GM23338 (cell line): ENCODE results near the gene BICD2. TPM values are rescaled to one million over a fixed set of nuclear protein-coding genes. Genes with fewer than 3 reads are reported as not detected.

Experiments used
- ATAC-seq: fragments of 200-7000 bp; cut with Tn5 transposase; 3 replicates; pipeline ENCODE4 v1.9.1; 2020
- DNase-seq: peaks from one replicate; pipeline ENCODE4 v3.0.0-alpha.2; 2015; ENCODE audit warnings: low spot score
- H2AFZ ChIP-seq: fragments of 200-600 bp; sonication (generic); 2 replicates; pipeline ENCODE4 v1.8.0; 2016; ENCODE audit warnings: antibody characterized with exemption, mild to moderate bottlenecking, moderate library complexity
- H3F3A ChIP-seq: fragments of 200-600 bp; sonication (generic); replicated peaks from 2 replicates; pipeline ENCODE4 v1.8.0; 2017; ENCODE audit warnings: antibody characterized with exemption, mixed run types, low read depth
- H3K27ac ChIP-seq: fragments of 200-600 bp; sonication (generic); 2 replicates; pipeline ENCODE4 v1.6.1; 2016; ENCODE audit warnings: low read depth
- H3K27me3 ChIP-seq: fragments of 200-600 bp; sonication (generic); 2 replicates; pipeline ENCODE4 v1.8.0; 2016; ENCODE audit warnings: mild to moderate bottlenecking, mixed run types, moderate library complexity; ENCODE audit not compliant: insufficient read depth
- H3K36me3 ChIP-seq: fragments of 200-600 bp; sonication (generic); 2 replicates; pipeline ENCODE4 v1.8.0; 2016; ENCODE audit warnings: mild to moderate bottlenecking; ENCODE audit not compliant: insufficient read depth
- H3K4me1 ChIP-seq: fragments of 200-600 bp; sonication (generic); 2 replicates; pipeline ENCODE4 v1.8.0; 2016; ENCODE audit warnings: mild to moderate bottlenecking, moderate library complexity; ENCODE audit not compliant: insufficient read depth
- H3K4me2 ChIP-seq: fragments of 200-600 bp; sonication (generic); 2 replicates; pipeline ENCODE4 v1.7.1; 2017; ENCODE audit warnings: mixed run types
- H3K4me3 ChIP-seq: fragments of 200-600 bp; sonication (generic); 2 replicates; pipeline ENCODE4 v1.6.1; 2016; ENCODE audit warnings: mixed run types
- H3K79me2 ChIP-seq: fragments of 200-600 bp; sonication (generic); replicated peaks from 2 replicates; pipeline ENCODE4 v1.8.0; 2017; ENCODE audit warnings: mild to moderate bottlenecking; ENCODE audit not compliant: insufficient read depth
- H3K9me2 ChIP-seq: fragments of 200-600 bp; sonication (generic); 2 replicates; pipeline ENCODE4 v1.8.0; 2017; ENCODE audit not compliant: insufficient read depth
- H4K20me1 ChIP-seq: fragments of 200-600 bp; sonication (generic); replicated peaks from 2 replicates; pipeline ENCODE4 v1.8.0; 2017; ENCODE audit warnings: mild to moderate bottlenecking; ENCODE audit not compliant: insufficient read depth
- H3K27ac Mint-ChIP-seq: 2 replicates; pipeline ENCODE4 v1.8.0; 2020; ENCODE audit warnings: inconsistent platforms, mild to moderate bottlenecking, moderate library complexity, mixed read lengths
- H3K27me3 Mint-ChIP-seq: 3 replicates; pipeline ENCODE4 v1.8.0; 2022; ENCODE audit warnings: low read depth, mild to moderate bottlenecking, moderate library complexity, mixed read lengths, inconsistent platforms; ENCODE audit not compliant: insufficient read depth, poor library complexity
- H3K36me3 Mint-ChIP-seq: 3 replicates; pipeline ENCODE4 v1.8.0; 2021; ENCODE audit warnings: low read depth, mild to moderate bottlenecking, inconsistent platforms, moderate library complexity, mixed read lengths
- H3K4me1 Mint-ChIP-seq: 3 replicates; pipeline ENCODE4 v1.8.0; 2020; ENCODE audit warnings: mild to moderate bottlenecking, inconsistent platforms, mixed read lengths
- H3K4me3 Mint-ChIP-seq: 3 replicates; pipeline ENCODE4 v1.8.0; 2021; ENCODE audit warnings: moderate library complexity, mild to moderate bottlenecking, inconsistent platforms, mixed read lengths
- H3K9me3 Mint-ChIP-seq: 3 replicates; pipeline ENCODE4 v1.8.0; 2020; ENCODE audit warnings: moderate library complexity, mild to moderate bottlenecking, inconsistent platforms, mixed read lengths
- CREB1 ChIP-seq: fragments of 250-450 bp; sonication (Bioruptor Pico); IDR thresholded peaks from 2 replicates; pipeline ENCODE4 v1.5.0; 2020; ENCODE audit warnings: low read depth, mild to moderate bottlenecking, moderate library complexity
- CTCF ChIP-seq, 2 experiments: fragments of 200-600 bp in 1 of 2; sonication (generic) in 1 of 2; conservative IDR thresholded peaks; 2 replicates each; pipeline versions ENCODE4 v1.5.1 to v1.6.1; 2016 to 2017; ENCODE audit warnings: antibody characterized with exemption in 2 of 2, low read depth in 2 of 2, mild to moderate bottlenecking in 2 of 2, moderate library complexity in 1 of 2
- ETS1 ChIP-seq: IDR thresholded peaks from 2 replicates; pipeline ENCODE4 v1.6.1; 2016; ENCODE audit warnings: antibody characterized with exemption
- EZH2phosphoT487 ChIP-seq: fragments of 200-600 bp; sonication (generic); IDR thresholded peaks from one replicate; pipeline ENCODE4 v1.8.1; 2018; ENCODE audit warnings: antibody characterized with exemption; ENCODE audit not compliant: unreplicated experiment
- JUNB ChIP-seq: IDR thresholded peaks from one replicate; pipeline ENCODE4 v1.6.1; 2016; ENCODE audit warnings: antibody characterized with exemption; ENCODE audit not compliant: unreplicated experiment
- NANOG ChIP-seq: IDR thresholded peaks from 2 replicates; pipeline ENCODE4 v1.6.1; 2016; ENCODE audit warnings: antibody characterized with exemption, borderline replicate concordance
- POLR2AphosphoS5 ChIP-seq: IDR thresholded peaks from 2 replicates; pipeline ENCODE4 v1.6.1; 2016; ENCODE audit warnings: antibody characterized with exemption, low read depth
- STAT1 ChIP-seq: IDR thresholded peaks from one replicate; pipeline ENCODE4 v1.6.1; 2016; ENCODE audit warnings: antibody characterized with exemption; ENCODE audit not compliant: unreplicated experiment
- ZNF114 ChIP-seq: fragments of 250-450 bp; sonication (Bioruptor Pico); IDR thresholded peaks from 2 replicates; pipeline ENCODE4 v1.5.0; 2020; ENCODE audit warnings: mild to moderate bottlenecking, moderate library complexity
- ZNF331 ChIP-seq: fragments of 250-450 bp; sonication (Bioruptor Pico); IDR thresholded peaks from 2 replicates; pipeline ENCODE4 v1.5.0; 2020; ENCODE audit warnings: low read depth, mild to moderate bottlenecking, moderate library complexity
- ZNF462 ChIP-seq: fragments of 250-450 bp; sonication (Bioruptor Pico); IDR thresholded peaks from 2 replicates; pipeline ENCODE4 v1.5.0; 2020; ENCODE audit warnings: mild to moderate bottlenecking, moderate library complexity
- polyA plus RNA-seq: library from polyadenylated mRNA; unstranded; fragments of >200 nt; fragmentation: Nextera tagmentation; extraction: Ambion mirVana; gene quantifications from 2 replicates; pipeline ENCODE4 v1.2.1, GENCODE V29; 2016
- total RNA-seq: library from RNA; depleted of rRNA; stranded (reverse); fragments of >200 nt; shearing (Covaris generic); gene quantifications from 2 replicates; pipeline ENCODE4 v1.2.3, GENCODE V29; 2014

Gene BICD2
- total and polyA plus RNA-seq, 2 experiments from 2014 or later = 8.7 to 34.3 TPM

- TF ChIP-seq CREB1 (CRISPR knock-in tag) (no peak), ETS1 (no peak)
Measured at GRCh38 chr9:92710368-92710767, 54.3 kb downstream of the BICD2 start (continued).

- Histone ChIP-seq H3F3A (no peaks in the 10 kb centered on the region), H3K36me3 (peaks cover 14% of the 10 kb centered on the region; the same call in 1 of the 2 replicates), H3K4me3 (no peak overlapping the region), H3K4me2 (no peak overlapping the region), H4K20me1 (no peaks in the 10 kb centered on the region; the same call in 1 of the 2 replicates), H3K79me2 (no peaks in the 10 kb centered on the region), H3K27me3 (no peaks in the 10 kb centered on the region), H3K27ac (no peak overlapping the region), H3K9me2 (no peaks in the 10 kb centered on the region), H2AFZ (no peak overlapping the region), H3K4me1 (no peaks in the 10 kb centered on the region)
- Mint-ChIP-seq H3K4me3 (no peak overlapping the region), H3K27ac (no peak overlapping the region), H3K36me3 (peaks cover 28% of the 10 kb centered on the region), H3K4me1 (no peaks in the 10 kb centered on the region; the same call in 2 of the 3 replicates), H3K9me3 (no peaks in the 10 kb centered on the region), H3K27me3 (no peaks in the 10 kb centered on the region)
- ATAC-seq (no peak), DNase-seq (no peak)
- no peak for TF ChIP-seq STAT1
- TF ChIP-seq JUNB = no peak
Measured at GRCh38 chr9:92709954-92710353, 54.7 kb downstream of the BICD2 start.

- Histone ChIP-seq H3K4me1 (no peaks in the 10 kb centered on the region), H3K4me3 (no peak overlapping the region), H3K4me2 (no peak overlapping the region), H3K9me2 (no peaks in the 10 kb centered on the region), H3K27me3 (no peaks in the 10 kb centered on the region), H3F3A (no peaks in the 10 kb centered on the region), H3K27ac (no peak overlapping the region), H3K36me3 (peaks cover 12% of the 10 kb centered on the region; the same call in 1 of the 2 replicates), H4K20me1 (no peaks in the 10 kb centered on the region; the same call in 1 of the 2 replicates), H3K79me2 (no peaks in the 10 kb centered on the region), H2AFZ (no peak overlapping the region)
- H3K27ac Mint-ChIP-seq = no peak overlapping the region
- no peak overlapping the region for H3K4me3 Mint-ChIP-seq
- H3K27me3 Mint-ChIP-seq = peaks cover 2% of the 10 kb centered on the region
- H3K4me1 Mint-ChIP-seq = no peaks in the 10 kb centered on the region; the same call in 2 of the 3 replicates
- H3K9me3 Mint-ChIP-seq = no peaks in the 10 kb centered on the region
- ATAC-seq (no peak), DNase-seq (no peak)
- H3K36me3 Mint-ChIP-seq = peaks cover 23% of the 10 kb centered on the region
- no peak for TF ChIP-seq NANOG
- TF ChIP-seq CTCF (conservative IDR thresholded peaks at IDR 0.05; ENCODE audit: low read depth in 2 of 2) = no peak
- no peak for TF ChIP-seq ZNF462 (CRISPR knock-in tag)
- TF ChIP-seq POLR2AphosphoS5 = no peak
- no peak for TF ChIP-seq ZNF114 (CRISPR knock-in tag)
- no peak for TF ChIP-seq ZNF331 (CRISPR knock-in tag)
- TF ChIP-seq EZH2phosphoT487 = no peak
- no peak for TF ChIP-seq STAT1
Measured at GRCh38 chr9:92709240-92709639, 55.4 kb downstream of the BICD2 start.
